Hepatocyte (in vitro differentiated cells): ENCODE measurements around the gene DEFB113.

Experiments
- EZH2 ChIP-seq: fragments of 200-600 bp; sonication (generic); IDR thresholded peaks from 2 replicates; pipeline ENCODE4 v1.6.1; 2016; ENCODE audit warnings: antibody characterized with exemption, mild to moderate bottlenecking, borderline replicate concordance
- EZH2phosphoT487 ChIP-seq: fragments of 200-600 bp; sonication (generic); IDR thresholded peaks from one replicate; pipeline ENCODE4 v1.6.1; 2018; ENCODE audit warnings: antibody characterized with exemption, mild to moderate bottlenecking, low read depth, moderate library complexity; ENCODE audit not compliant: unreplicated experiment, severe bottlenecking
- TF ChIP-seq, protein P1 (sequence below): fragments of 200-600 bp; sonication (generic); IDR thresholded peaks from 2 replicates; pipeline ENCODE4 v1.5.1; 2016; ENCODE audit warnings: antibody characterized with exemption, mild to moderate bottlenecking; ENCODE audit not compliant: poor library complexity

DNA sequence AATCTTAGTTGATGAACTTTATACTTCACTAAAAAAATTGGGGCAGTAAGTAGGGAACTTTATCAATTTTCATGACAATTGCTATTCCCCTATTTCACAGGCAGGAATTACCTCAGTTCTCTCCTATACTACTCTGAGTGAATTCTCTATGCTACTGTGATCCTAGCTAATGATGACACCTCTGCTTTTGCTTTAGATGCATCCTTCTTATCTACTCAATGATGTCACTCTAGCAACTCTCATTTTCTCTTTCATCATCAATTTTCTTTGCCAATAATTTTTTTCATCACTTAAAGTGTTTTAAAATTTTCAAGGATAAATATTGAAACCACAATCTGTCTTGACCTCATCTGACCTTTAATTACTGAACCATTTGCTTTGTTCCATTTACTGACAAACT is 13.6 kb downstream of the DEFB113 start:
- TF ChIP-seq, protein P1, sequence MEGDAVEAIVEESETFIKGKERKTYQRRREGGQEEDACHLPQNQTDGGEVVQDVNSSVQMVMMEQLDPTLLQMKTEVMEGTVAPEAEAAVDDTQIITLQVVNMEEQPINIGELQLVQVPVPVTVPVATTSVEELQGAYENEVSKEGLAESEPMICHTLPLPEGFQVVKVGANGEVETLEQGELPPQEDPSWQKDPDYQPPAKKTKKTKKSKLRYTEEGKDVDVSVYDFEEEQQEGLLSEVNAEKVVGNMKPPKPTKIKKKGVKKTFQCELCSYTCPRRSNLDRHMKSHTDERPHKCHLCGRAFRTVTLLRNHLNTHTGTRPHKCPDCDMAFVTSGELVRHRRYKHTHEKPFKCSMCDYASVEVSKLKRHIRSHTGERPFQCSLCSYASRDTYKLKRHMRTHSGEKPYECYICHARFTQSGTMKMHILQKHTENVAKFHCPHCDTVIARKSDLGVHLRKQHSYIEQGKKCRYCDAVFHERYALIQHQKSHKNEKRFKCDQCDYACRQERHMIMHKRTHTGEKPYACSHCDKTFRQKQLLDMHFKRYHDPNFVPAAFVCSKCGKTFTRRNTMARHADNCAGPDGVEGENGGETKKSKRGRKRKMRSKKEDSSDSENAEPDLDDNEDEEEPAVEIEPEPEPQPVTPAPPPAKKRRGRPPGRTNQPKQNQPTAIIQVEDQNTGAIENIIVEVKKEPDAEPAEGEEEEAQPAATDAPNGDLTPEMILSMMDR = no peak
- TF ChIP-seq EZH2 (no peak), EZH2phosphoT487 (no peak)
